Brain pericyte (primary cell): ENCODE measurements around the gene PYURF.

Source experiments
- DNase-seq: peaks from one replicate; pipeline ENCODE4 v3.0.0-alpha.2; 2012; ENCODE audit warnings: low read depth, low spot score

PYURF gene

DNA sequence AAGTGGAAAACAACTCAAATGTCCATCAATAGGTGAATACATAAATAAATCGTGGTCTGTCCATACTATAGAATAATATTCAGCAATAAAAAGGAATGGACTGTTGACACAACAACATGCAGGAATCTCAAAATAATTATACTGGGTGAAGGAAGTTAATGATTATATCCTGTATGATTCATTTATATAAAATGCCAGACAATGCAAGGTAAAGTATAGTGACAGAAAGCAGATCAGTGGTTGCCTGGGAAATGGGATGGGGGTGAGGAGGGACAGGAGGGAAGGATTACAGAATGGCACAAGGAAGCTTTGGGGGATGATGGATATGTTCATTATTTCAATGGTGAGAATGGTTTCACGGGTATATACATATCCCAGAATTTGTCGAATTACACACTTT, 12.3 kb downstream of the PYURF start:
- DNase-seq = no peak

DNA sequence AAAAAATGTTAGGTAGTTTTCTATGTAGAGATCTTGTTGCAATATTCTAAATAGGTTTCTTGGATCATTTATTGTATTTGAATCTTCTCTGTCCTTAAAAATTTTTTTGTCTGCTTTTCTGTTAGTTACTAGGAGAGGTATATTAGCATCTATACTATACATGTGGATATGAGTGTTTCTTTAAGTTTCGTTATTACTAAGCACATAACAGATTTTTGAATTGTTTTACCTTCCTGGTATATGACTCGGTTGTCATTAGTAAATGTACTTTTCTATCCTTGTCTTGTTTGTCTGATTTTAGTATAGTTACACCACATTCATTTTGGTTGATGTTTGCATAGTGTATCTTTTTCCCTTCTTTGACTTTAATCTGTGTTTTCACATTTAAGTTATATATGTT, 20.2 kb downstream of the PYURF start:
- no peak for DNase-seq

- no peak for DNase-seq
Observed at GRCh38 chr4:88497859-88498409, 25.6 kb downstream of the PYURF start.

GRCh38 chr4:88489100-88489761, 34.3 kb downstream of the PYURF start:
- no peak for DNase-seq

DNA sequence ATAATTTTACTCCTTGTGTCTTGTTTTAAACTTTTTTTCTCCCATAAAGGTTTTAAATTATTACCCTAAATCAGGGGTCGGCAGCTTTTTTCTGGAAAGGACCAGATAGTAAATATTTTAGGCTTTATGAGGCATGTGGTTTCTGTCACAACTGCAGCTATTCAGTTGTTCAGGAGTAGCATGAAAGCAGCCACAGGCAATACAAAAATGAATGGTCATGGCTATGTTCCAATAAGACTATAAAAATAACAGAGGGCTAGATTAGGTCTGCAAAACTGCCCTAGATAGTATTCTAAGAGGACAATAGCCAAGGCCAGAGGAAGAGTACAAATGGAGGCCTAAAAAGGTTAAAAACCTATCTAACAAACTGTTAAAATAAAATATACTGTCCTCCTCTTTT, 42.0 kb downstream of the PYURF start:
- DNase-seq = no peak

DNA sequence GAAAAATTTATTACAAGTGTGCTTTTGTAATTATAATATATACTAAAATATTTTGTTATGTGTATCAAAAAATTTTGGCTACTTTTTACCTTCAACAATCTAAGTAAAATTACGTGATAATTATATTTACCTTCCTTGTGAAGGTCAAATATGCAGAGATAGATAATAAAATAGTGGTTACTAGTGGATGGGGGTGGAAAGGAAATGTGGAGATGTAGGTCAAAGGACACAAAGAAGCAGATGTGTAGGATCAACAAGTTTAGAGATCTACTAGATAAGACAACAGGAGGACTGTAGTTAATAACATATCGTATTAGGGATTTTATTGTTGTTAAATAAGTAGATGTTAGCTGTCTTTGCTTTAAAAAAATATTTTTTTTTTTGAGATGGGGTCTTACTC, 45.3 kb downstream of the PYURF start:
- DNase-seq = no peak

- DNase-seq = no peak
Observed at GRCh38 chr4:88477229-88477860, 46.2 kb downstream of the PYURF start.
